ENCODE results near the gene CISD1. TPM values are rescaled to one million over a fixed set of nuclear protein-coding genes. Genes with fewer than 3 reads are reported as not detected.

Gene CISD1
- total and polyA plus RNA-seq, 9 of the 15 experiments (the other 6 are each of a cell fraction or from before 2014, with no cell fraction given): 35.8 to 342 (median 118) TPM

DNA sequence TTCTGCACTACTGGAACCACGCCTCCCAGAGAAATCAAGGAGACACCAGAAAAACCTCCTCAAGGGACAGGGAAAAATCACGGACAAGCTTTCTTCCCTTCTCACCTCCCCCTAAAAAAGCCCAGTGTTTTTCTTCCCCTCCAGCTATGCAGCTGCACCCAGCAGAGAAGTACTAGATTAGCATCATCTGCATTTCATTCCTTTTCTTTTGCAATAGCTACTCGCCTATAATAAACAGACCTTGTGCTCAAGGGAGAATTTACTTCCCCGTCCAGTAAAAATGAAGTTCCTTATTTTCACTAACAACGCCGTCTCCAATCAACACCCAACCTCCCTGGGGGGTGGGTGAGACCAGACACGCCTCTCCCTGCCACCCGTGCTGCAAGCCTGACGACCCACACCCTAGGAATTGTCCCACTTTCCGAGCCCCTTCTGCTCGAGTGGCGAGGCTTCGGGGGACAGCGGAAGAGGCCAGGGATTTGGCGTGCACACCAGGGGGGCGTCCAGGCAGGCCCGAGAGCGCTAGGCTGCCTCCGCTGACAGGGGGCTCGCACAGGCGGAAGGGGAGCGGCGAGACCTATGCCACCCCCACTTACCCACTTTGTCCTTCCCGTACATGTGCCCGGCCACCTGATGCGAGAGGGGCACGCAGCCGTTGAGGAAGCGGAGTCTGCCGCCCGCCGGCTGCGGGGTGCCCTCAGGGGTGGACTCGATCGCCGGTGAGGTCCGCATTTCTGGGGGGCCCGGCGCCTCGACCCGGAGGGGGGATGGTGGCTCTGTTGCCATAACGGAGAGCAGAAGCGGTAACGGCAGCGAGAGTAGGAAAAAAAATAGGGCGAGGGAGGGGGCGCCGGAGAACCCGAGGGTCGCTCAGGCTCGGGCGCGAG lies 1.9 kb upstream of the CISD1 start (continued):
- no peak for TF ChIP-seq NFE2L1 (tag; IDR thresholded peaks at IDR 0.05; ENCODE audit: borderline replicate concordance, low read depth)
- TF ChIP-seq MTF1 (CRISPR knock-in tag; IDR thresholded peaks at IDR 0.05; ENCODE audit: borderline replicate concordance): no peak
- TF ChIP-seq RFX1 (IDR thresholded peaks at IDR 0.05): no peak
- TF ChIP-seq ZBTB1 (CRISPR knock-in tag; IDR thresholded peaks at IDR 0.05; ENCODE audit: borderline replicate concordance, low read depth): no peak
- TF ChIP-seq, protein P1, sequence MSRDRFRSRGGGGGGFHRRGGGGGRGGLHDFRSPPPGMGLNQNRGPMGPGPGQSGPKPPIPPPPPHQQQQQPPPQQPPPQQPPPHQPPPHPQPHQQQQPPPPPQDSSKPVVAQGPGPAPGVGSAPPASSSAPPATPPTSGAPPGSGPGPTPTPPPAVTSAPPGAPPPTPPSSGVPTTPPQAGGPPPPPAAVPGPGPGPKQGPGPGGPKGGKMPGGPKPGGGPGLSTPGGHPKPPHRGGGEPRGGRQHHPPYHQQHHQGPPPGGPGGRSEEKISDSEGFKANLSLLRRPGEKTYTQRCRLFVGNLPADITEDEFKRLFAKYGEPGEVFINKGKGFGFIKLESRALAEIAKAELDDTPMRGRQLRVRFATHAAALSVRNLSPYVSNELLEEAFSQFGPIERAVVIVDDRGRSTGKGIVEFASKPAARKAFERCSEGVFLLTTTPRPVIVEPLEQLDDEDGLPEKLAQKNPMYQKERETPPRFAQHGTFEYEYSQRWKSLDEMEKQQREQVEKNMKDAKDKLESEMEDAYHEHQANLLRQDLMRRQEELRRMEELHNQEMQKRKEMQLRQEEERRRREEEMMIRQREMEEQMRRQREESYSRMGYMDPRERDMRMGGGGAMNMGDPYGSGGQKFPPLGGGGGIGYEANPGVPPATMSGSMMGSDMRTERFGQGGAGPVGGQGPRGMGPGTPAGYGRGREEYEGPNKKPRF (IDR thresholded peaks at IDR 0.05; ENCODE audit: low read depth, low read length): no peak
- no peak for TF ChIP-seq TCFL5 (CRISPR knock-in tag; conservative IDR thresholded peaks at IDR 0.05)
- no peak for TF ChIP-seq ZNF311 (CRISPR knock-in tag; IDR thresholded peaks at IDR 0.05)
- TF ChIP-seq CHD4 (IDR thresholded peaks at IDR 0.05; ENCODE audit: insufficient read depth, insufficient replicate concordance, low read depth, low read length, poor library complexity, severe bottlenecking): peak; percentile 50
- TF ChIP-seq NCOR1 (IDR thresholded peaks at IDR 0.05): no peak
- TF ChIP-seq BACH1 (tag; IDR thresholded peaks at IDR 0.05): no peak
- TF ChIP-seq, protein P2, sequence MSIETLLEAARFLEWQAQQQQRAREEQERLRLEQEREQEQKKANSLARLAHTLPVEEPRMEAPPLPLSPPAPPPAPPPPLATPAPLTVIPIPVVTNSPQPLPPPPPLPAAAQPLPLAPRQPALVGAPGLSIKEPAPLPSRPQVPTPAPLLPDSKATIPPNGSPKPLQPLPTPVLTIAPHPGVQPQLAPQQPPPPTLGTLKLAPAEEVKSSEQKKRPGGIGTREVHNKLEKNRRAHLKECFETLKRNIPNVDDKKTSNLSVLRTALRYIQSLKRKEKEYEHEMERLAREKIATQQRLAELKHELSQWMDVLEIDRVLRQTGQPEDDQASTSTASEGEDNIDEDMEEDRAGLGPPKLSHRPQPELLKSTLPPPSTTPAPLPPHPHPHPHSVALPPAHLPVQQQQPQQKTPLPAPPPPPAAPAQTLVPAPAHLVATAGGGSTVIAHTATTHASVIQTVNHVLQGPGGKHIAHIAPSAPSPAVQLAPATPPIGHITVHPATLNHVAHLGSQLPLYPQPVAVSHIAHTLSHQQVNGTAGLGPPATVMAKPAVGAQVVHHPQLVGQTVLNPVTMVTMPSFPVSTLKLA (conservative IDR thresholded peaks at IDR 0.05): peak; percentile 28 to 63; a peak in 2 of 4 replicates
- TF ChIP-seq HDGF (IDR thresholded peaks at IDR 0.05): no peak
- no peak for TF ChIP-seq CBX8 (IDR thresholded peaks at IDR 0.05; ENCODE audit: borderline replicate concordance, extremely low read depth, low read depth, low read length, poor library complexity, severe bottlenecking)
- TF ChIP-seq SMARCB1 (IDR thresholded peaks at IDR 0.05; ENCODE audit: insufficient read length, low read depth): no peak
- TF ChIP-seq HNRNPH1 (optimal IDR thresholded peaks at IDR 0.05; ENCODE audit: low read depth, low read length): no peak
- peak; percentile 74; the same call in 1 of the 2 replicates for TF ChIP-seq NR3C1 (CRISPR knock-in tag; IDR thresholded peaks at IDR 0.05)
- TF ChIP-seq, protein P3, sequence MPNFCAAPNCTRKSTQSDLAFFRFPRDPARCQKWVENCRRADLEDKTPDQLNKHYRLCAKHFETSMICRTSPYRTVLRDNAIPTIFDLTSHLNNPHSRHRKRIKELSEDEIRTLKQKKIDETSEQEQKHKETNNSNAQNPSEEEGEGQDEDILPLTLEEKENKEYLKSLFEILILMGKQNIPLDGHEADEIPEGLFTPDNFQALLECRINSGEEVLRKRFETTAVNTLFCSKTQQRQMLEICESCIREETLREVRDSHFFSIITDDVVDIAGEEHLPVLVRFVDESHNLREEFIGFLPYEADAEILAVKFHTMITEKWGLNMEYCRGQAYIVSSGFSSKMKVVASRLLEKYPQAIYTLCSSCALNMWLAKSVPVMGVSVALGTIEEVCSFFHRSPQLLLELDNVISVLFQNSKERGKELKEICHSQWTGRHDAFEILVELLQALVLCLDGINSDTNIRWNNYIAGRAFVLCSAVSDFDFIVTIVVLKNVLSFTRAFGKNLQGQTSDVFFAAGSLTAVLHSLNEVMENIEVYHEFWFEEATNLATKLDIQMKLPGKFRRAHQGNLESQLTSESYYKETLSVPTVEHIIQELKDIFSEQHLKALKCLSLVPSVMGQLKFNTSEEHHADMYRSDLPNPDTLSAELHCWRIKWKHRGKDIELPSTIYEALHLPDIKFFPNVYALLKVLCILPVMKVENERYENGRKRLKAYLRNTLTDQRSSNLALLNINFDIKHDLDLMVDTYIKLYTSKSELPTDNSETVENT (CRISPR knock-in tag; IDR thresholded peaks at IDR 0.05): no peak
- peak; percentile 50 for TF ChIP-seq RBM22 (IDR thresholded peaks at IDR 0.05; ENCODE audit: low read depth, low read length, poor library complexity, severe bottlenecking)
- TF ChIP-seq MAFF (IDR thresholded peaks at IDR 0.05; ENCODE audit: low read length): no peak
- TF ChIP-seq ZNF384 (IDR thresholded peaks at IDR 0.05; ENCODE audit: low read depth, low read length): no peak
- no peak for TF ChIP-seq GATA2 (CRISPR knock-in tag; IDR thresholded peaks at IDR 0.05)
